Measurements from ENCODE around the gene FMN1. TPM values are rescaled to one million over a fixed set of nuclear protein-coding genes. Genes with fewer than 3 reads are reported as not detected.

FMN1 gene
- total RNA-seq, 1 experiment from 2014 or later, result 4.5 TPM

- Mint-ChIP-seq H3K27ac (peak overlapping the region; percentile 10; the same call in 1 of the 2 replicates), H3K4me1 (peaks cover 27% of the 10 kb centered on the region), H3K36me3 (peaks cover 6% of the 10 kb centered on the region), H3K9me3 (peaks cover 7% of the 10 kb centered on the region), H3K27me3 (ENCODE audit: low read depth) (no peaks in the 10 kb centered on the region; the same call in 1 of the 2 replicates), H3K4me3 (no peak overlapping the region)
- POLR2A ChIA-PET, result no interaction called here
- no peak for DNase-seq (ENCODE audit: low spot score)
- no peak for TF ChIP-seq ATF2 (CRISPR knock-in tag; IDR thresholded peaks at IDR 0.05; ENCODE audit: borderline replicate concordance, low read depth)
- TF ChIP-seq AR (CRISPR knock-in tag; IDR thresholded peaks at IDR 0.05), result no peak
- no peak for TF ChIP-seq ZNF219 (CRISPR knock-in tag; IDR thresholded peaks at IDR 0.05; ENCODE audit: borderline replicate concordance)
- no peak for TF ChIP-seq MLX (CRISPR knock-in tag; IDR thresholded peaks at IDR 0.05)
- TF ChIP-seq NFYB (CRISPR knock-in tag; conservative IDR thresholded peaks at IDR 0.05; ENCODE audit: low read depth), result no peak
- TF ChIP-seq CTCF (IDR thresholded peaks at IDR 0.05), result no peak
- TF ChIP-seq ETV6 (CRISPR knock-in tag; IDR thresholded peaks at IDR 0.05), result no peak
- no peak for TF ChIP-seq RELA (CRISPR knock-in tag; IDR thresholded peaks at IDR 0.05; ENCODE audit: borderline replicate concordance)
- TF ChIP-seq ZNF317 (CRISPR knock-in tag; IDR thresholded peaks at IDR 0.05; ENCODE audit: borderline replicate concordance, low read depth), result no peak
- TF ChIP-seq NFATC4 (CRISPR knock-in tag; IDR thresholded peaks at IDR 0.05), result no peak
- TF ChIP-seq CDX4 (CRISPR knock-in tag; IDR thresholded peaks at IDR 0.05; ENCODE audit: borderline replicate concordance), result no peak
- no peak for TF ChIP-seq IRF2 (CRISPR knock-in tag; IDR thresholded peaks at IDR 0.05; ENCODE audit: borderline replicate concordance, low read depth)
- TF ChIP-seq USF2 (CRISPR knock-in tag; IDR thresholded peaks at IDR 0.05), result no peak
- no peak for TF ChIP-seq NR1H2 (CRISPR knock-in tag; IDR thresholded peaks at IDR 0.05)
- TF ChIP-seq KAT7 (CRISPR knock-in tag; IDR thresholded peaks at IDR 0.05; ENCODE audit: borderline replicate concordance), result no peak
- TF ChIP-seq AFF4 (CRISPR knock-in tag; IDR thresholded peaks at IDR 0.05; ENCODE audit: borderline replicate concordance), result no peak
- CTCF ChIA-PET, result interaction anchor here (0.7 to 1.3 kb wide), 2 partner anchors 8 to 123 kb away, joined by 3 read pairs; no protein-coding TSS in a partner anchor
- no peak for ATAC-seq
Measured at GRCh38 chr15:33145447-33145846, 49.1 kb downstream of the FMN1 start.
